Measurements from ENCODE around the gene TARDBP.

GRCh38 chr1:11044849-11045427 lies 32.5 kb downstream of the TARDBP start:
- TF ChIP-seq POLR2A (IDR thresholded peaks at IDR 0.05) (no peak), CTCF (IDR thresholded peaks at IDR 0.05) (no peak)
